Osteocyte (in vitro differentiated cells): ENCODE data around the gene ZSCAN21. TPM values are rescaled to one million over a fixed set of nuclear protein-coding genes. Genes with fewer than 3 reads are reported as not detected.

Experiments used
- DNase-seq: peaks from one replicate; pipeline ENCODE4 v3.0.0; 2021; ENCODE audit warnings: mixed read lengths; ENCODE audit not compliant: unreplicated experiment; ENCODE audit errors: extremely low spot score
- H3K27ac Mint-ChIP-seq: one replicate; pipeline ENCODE4 v1.8.0; 2021; ENCODE audit warnings: mild to moderate bottlenecking, mixed read lengths; ENCODE audit not compliant: unreplicated experiment
- H3K27me3 Mint-ChIP-seq: one replicate; pipeline ENCODE4 v1.8.0; 2021; ENCODE audit warnings: mixed read lengths; ENCODE audit not compliant: unreplicated experiment
- H3K36me3 Mint-ChIP-seq: one replicate; pipeline ENCODE4 v1.8.0; 2021; ENCODE audit warnings: mixed read lengths; ENCODE audit not compliant: unreplicated experiment
- H3K4me1 Mint-ChIP-seq: one replicate; pipeline ENCODE4 v1.8.0; 2021; ENCODE audit warnings: mixed read lengths; ENCODE audit not compliant: unreplicated experiment
- H3K4me3 Mint-ChIP-seq: one replicate; pipeline ENCODE4 v1.8.0; 2021; ENCODE audit warnings: mild to moderate bottlenecking, moderate library complexity, mixed read lengths; ENCODE audit not compliant: unreplicated experiment
- H3K9me3 Mint-ChIP-seq: one replicate; pipeline ENCODE4 v1.8.0; 2021; ENCODE audit warnings: mixed read lengths; ENCODE audit not compliant: unreplicated experiment
- long read RNA-seq: library from polyadenylated mRNA; unstranded; transcript quantifications from one replicate; pipeline ENCODE4 v2.0.0, GENCODE V29; 2021
- total RNA-seq: library from RNA; stranded (reverse); gene quantifications from 2 replicates; pipeline ENCODE4 v1.2.1, GENCODE V29; 2021
- TF ChIP-seq, protein P1 (sequence below): fragments of 200-600 bp; sonication (generic); IDR thresholded peaks from 2 replicates; pipeline ENCODE4 v1.5.0; 2021; ENCODE audit warnings: antibody characterized with exemption, mild to moderate bottlenecking, moderate library complexity

The ZSCAN21 gene
- 13.9 and 14.6 TPM in 2 replicates for total RNA-seq
- long read RNA-seq, transcript ZSCAN21-201 (4 exons, 2,005 nt), result major isoform, 62 of 130 reads
- long read RNA-seq, partial matches to known transcripts, result 9 of 130 reads
- long read RNA-seq, other reads (novel, unspliced or antisense), result 57 of 130 reads

DNA sequence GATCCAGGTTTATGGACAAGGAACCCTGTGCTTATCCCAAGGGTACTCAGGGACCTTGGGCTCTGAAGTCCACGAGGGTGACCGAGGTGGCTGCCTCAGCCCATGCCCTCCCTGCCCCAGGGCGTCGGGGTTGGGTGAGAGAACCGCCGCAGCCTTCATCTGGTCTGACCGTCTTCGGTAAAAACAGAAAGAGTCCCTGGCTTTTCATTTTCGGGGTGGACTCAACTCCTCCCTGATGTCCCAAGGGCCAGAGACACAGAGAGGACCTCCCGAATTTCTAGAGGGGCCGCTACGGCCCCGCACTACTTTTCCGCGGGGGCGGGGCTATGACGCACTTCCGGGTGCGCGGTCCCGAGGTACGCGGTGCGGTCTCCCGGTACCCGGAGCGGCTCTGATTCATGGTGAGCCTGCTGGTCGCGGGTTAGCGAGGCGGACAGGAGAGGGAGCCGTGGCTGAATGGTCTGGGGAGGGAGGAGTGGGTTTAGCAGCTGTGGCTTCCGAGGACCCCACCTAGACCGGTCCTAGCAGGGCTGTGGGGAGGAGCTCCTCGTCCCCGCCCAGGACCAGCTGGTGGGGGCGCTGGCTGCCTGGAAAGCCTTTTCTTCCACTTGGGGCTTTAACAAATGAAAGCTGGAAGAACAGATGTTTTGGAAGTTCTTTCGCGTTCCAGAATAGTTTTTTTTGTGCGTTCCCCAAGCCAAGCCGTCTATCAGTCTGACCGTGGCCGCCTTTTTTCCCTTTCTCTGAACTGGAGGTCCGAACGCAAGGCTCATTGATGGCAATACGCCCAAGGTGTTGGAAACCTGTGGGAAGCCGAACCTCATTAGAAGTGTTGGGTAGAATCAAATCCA lies at the start of gene ZSCAN21:
TSS of gene ZSCAN21 (plus strand) at position 334 of the 851 bp plus-strand sequence. CDS start 7,233 bp downstream, outside the sequence.
- Mint-ChIP-seq H3K4me3 (peak within 1 kb of the TSS; percentile 85), H3K9me3 (no peaks in the 10 kb centered on the region), H3K4me1 (peaks cover 24% of the 10 kb centered on the region), H3K27ac (peak within 1 kb of the TSS; percentile 97), H3K27me3 (no peaks in the 10 kb centered on the region), H3K36me3 (no peaks in the 10 kb centered on the region)
- peak; percentile 93 for DNase-seq
- TF ChIP-seq, protein P1, sequence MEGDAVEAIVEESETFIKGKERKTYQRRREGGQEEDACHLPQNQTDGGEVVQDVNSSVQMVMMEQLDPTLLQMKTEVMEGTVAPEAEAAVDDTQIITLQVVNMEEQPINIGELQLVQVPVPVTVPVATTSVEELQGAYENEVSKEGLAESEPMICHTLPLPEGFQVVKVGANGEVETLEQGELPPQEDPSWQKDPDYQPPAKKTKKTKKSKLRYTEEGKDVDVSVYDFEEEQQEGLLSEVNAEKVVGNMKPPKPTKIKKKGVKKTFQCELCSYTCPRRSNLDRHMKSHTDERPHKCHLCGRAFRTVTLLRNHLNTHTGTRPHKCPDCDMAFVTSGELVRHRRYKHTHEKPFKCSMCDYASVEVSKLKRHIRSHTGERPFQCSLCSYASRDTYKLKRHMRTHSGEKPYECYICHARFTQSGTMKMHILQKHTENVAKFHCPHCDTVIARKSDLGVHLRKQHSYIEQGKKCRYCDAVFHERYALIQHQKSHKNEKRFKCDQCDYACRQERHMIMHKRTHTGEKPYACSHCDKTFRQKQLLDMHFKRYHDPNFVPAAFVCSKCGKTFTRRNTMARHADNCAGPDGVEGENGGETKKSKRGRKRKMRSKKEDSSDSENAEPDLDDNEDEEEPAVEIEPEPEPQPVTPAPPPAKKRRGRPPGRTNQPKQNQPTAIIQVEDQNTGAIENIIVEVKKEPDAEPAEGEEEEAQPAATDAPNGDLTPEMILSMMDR, result peak; percentile 34

DNA sequence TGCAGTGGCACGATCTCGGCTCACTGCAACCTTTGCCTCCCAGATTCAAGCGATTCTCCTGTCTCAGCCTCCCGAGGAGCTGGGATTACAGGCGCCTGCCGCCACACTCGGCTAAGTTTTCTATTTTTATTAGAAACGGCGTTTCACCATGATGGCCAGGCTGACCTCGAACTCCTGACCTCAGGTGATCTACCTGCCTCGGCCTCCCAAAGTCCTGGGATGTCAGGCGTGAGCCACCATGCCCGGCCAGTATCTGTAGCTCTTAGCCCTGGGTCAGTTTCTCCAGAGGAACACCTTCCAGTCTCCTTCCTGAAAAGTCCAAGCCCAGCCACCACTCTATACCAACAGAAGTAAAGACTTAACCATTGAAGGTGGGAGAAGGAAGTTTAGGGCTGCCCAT lies 49.3 kb upstream of the ZSCAN21 start:
- H3K27ac Mint-ChIP-seq, result no peak overlapping the region
- no peaks in the 10 kb centered on the region for H3K9me3 Mint-ChIP-seq
- H3K4me1 Mint-ChIP-seq, result peaks cover 8% of the 10 kb centered on the region
- H3K36me3 Mint-ChIP-seq, result no peaks in the 10 kb centered on the region
- no peak overlapping the region for H3K4me3 Mint-ChIP-seq
- TF ChIP-seq, protein P1, result no peak
- no peak for DNase-seq
- peaks cover 29% of the 10 kb centered on the region for H3K27me3 Mint-ChIP-seq

DNA sequence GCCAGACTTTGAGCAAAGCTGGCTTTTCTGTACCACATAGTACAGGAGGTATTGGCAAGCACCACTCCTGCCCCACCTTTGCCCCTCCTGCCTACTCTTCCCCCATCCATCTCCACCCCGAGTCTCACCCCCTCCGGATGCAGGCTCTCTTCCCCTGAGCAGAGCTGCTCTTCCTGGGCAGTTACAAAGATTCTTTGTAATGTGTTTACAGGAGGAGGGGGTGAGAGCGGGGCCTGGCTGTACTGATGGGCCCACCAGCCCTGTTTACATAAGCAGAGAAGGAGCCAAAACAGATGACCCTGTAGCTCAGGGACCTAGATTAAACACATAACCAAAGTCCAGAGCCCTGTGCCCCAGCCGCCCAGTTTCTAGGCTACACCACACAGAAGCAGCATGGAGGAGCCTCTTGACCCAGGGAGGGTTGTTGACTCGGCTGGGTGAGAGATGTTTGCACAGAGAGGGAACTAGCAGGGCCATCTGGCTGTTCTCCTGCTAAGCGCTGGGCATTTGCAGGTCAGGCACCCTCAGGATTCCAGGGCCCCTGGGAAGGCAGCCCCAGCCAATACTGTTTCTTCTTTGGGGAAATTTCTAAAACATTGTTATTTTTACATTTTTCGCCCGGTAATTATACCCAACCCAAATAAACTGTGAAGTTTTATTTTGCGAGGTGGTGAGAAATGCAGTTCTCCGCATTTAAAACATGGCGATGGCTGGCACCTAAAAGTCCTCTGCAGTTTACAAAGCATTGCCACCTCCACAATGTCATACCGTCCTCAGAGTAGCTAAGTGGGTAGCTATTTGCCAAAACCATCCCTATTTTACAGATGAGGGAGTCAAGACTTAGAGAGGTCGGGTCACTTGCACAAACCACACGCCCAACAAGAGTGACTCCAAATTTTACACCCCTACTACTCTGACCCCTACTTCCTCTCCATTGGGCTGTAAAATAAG lies 45.6 kb upstream of the ZSCAN21 start:
- H3K4me1 Mint-ChIP-seq, result peaks cover 8% of the 10 kb centered on the region
- DNase-seq, result no peak
- peaks cover 15% of the 10 kb centered on the region for H3K27me3 Mint-ChIP-seq

DNA sequence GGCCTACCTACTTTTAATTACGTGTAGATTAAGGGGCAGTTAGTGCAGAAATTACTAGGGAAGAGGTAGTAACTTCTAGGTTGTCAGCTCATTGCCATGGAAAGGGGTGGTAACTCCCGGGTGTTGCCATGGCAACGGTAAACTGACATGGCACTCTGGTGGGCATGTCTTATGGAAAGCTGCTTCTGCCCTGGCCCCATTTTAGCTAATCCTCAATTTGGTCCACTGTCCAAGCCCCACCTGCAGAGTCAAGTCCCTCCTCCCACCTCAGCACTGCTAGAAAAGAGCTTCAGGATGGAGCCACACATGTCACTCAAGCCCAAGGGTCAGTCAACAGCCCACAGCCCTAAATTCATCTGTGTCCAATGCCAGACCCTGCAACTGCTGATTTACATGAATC lies 41.7 kb upstream of the ZSCAN21 start:
- Mint-ChIP-seq H3K4me3 (no peak overlapping the region), H3K9me3 (no peaks in the 10 kb centered on the region), H3K4me1 (peaks cover 8% of the 10 kb centered on the region), H3K27me3 (peaks cover 19% of the 10 kb centered on the region), H3K27ac (no peak overlapping the region), H3K36me3 (no peaks in the 10 kb centered on the region)
- TF ChIP-seq, protein P1, result no peak
- no peak for DNase-seq

More for the DNA sequence above, 45.6 kb upstream of the ZSCAN21 start:
- Mint-ChIP-seq H3K9me3 (no peaks in the 10 kb centered on the region), H3K27ac (no peak overlapping the region), H3K36me3 (no peaks in the 10 kb centered on the region), H3K4me3 (no peak overlapping the region)
- TF ChIP-seq, protein P1, result no peak
